ENCODE data around the gene SPATA21. TPM values are rescaled to one million over a fixed set of nuclear protein-coding genes. Genes with fewer than 3 reads are reported as not detected.

SPATA21 gene
- total RNA-seq, 1 experiment from 2014 or later: not detected

DNA sequence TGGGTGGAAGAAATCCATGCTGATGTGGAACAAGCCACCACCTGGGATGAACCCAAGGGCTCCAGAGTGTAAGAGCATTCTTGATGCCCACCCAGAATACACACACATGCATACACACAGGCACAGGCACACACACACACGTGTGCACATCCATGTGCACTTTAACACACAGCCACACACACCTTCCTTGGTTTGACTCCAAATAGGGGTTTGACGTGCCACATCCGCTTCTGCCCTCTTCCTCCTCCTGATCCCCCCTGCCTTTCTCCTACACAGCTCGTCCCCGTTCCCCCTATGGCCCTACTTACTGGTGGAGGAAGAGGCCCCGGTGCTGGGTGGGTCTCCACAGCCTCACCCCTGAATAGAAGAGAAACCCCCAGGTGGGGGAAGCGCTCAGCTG, 16.0 kb downstream of the SPATA21 start:
- DNase-seq (ENCODE audit: low read depth): no peak

GRCh38 chr1:16420424-16421118, 16.7 kb downstream of the SPATA21 start:
- no peak for DNase-seq (ENCODE audit: low read depth)

DNA sequence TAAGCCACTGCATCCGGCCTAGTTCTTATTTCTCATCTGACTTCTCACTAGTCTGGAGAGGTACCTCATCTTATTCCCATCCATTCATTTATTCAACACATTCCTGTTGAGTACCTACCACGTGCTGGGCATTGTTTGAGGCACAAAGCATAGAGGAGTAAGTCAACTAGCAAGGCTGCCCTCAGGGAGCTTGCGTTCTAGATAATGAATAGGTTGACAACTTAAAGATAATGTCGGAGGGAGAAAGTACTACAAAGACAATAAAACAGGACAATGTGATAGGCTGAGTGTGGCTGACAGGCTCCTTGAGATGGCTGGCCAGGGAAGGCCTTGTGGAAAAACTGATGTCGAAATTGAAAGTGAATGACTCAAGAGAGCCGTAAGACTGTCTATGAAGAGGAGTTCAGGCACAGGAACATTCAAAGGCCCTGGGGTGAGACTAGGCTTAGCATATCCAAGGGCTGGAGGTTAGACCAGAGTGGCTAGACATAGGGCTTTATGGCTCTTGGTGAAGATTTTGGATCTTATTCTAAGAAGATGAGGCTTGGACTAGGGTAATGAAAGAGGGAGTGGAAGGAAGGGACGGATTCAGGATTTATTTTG, 18.3 kb downstream of the SPATA21 start:
- DNase-seq (ENCODE audit: low read depth): no peak

- no peak for DNase-seq (ENCODE audit: low read depth)
Measured at GRCh38 chr1:16413191-16413590, 24.0 kb downstream of the SPATA21 start.

- DNase-seq (ENCODE audit: low read depth): no peak
Measured at GRCh38 chr1:16410803-16411202, 26.4 kb downstream of the SPATA21 start.

DNA sequence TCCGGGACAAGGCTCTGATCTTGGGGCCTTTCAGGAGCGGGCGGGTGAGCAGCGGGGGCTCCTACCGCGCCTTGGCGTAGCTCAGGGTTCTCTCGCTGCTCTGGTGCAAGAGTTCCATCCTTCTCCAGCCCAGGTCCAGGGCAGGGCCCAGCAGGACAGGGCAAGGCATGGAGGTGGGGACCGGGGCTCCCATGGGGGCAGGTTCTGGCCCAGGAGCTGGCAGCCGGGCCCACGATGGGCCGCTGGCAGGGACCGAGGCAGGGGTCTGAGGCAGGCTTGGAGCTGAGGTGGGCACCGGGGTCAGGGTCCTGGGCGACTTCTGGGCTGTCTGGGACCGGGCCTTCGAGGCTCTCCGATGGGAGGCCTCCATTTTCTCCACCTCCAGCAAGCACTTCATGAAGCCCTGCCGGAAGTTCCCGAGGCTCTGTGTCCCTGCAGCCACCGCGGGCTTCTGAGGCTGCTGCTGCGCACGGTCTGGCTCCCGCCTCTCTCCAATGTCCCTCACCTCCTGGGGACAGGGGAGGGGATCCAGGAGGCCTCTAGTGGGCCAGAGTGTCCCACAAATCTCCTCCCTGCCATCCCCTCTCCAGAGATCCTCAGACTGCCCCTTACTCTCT, 27.6 kb downstream of the SPATA21 start:
- no peak for DNase-seq (ENCODE audit: low read depth)

GRCh38 chr1:16406868-16407267, 30.4 kb downstream of the SPATA21 start:
- no peak for DNase-seq (ENCODE audit: low read depth)

DNA sequence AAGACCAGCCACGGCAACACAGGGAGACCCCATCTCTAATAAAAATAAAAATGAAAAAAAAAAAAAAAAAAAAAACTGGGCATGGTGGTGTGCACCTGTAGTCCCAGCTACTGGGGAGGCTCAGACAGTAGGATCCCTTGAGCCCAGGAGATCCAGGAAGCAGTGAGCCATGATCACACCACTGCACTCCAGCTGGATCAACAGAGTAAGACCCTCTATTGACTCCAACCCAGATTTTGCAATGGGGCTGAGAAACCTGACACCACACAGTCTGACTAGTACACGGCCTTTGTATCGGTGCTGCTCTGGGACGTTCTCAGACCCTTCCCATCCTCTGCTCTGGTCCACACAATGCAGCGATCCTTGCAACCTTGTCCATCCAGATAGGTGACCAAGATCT, 31.8 kb downstream of the SPATA21 start:
- no peak for DNase-seq (ENCODE audit: low read depth)

DNA sequence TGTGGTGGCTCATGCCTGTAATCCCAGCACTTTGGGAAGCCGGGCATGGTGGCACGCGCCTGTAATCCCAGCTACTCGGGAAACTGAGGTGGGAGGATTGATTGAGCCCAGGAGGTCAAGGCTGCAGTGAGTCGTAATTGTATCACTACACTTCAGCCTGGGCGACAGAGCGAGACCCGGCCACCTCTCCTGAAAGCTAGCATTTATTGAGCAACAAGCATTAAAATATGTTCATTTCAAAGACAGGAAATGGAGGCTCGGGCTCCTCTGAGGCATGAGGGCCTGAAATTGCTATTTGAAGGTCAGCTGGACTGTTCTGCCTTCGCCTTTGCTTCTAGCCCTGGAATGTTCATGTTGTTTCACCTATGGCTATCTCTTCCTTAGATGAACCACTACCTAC, 34.5 kb downstream of the SPATA21 start:
- DNase-seq (ENCODE audit: low read depth): no peak

GRCh38 chr1:16398371-16398953, 38.8 kb downstream of the SPATA21 start:
- DNase-seq (ENCODE audit: low read depth): no peak

DNA sequence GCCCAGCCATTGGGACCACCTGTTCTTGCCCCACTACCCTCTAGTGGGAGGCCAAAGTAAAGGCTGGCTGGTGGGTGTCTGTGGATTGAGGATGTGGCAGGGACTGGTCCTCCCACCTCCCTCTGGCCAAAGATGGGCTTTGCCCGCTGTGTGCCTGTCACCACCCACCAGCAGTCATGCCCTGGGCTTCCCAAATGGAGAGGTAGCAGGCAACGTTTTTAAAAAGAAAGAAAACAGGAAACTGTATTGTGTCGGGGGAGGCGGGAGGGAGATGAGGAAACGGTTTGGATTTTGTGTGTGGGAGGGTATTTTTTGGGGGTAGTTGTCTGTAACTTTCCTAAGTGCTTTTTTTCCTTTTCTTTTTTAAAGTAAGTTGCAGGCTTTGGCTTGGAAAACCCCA, 40.1 kb downstream of the SPATA21 start:
- DNase-seq (ENCODE audit: low read depth): no peak

GRCh38 chr1:16396591-16396990, 40.6 kb downstream of the SPATA21 start:
- peak; percentile 93 for DNase-seq (ENCODE audit: low read depth)

GRCh38 chr1:16394977-16395376, 42.2 kb downstream of the SPATA21 start:
- DNase-seq (ENCODE audit: low read depth): no peak

DNA sequence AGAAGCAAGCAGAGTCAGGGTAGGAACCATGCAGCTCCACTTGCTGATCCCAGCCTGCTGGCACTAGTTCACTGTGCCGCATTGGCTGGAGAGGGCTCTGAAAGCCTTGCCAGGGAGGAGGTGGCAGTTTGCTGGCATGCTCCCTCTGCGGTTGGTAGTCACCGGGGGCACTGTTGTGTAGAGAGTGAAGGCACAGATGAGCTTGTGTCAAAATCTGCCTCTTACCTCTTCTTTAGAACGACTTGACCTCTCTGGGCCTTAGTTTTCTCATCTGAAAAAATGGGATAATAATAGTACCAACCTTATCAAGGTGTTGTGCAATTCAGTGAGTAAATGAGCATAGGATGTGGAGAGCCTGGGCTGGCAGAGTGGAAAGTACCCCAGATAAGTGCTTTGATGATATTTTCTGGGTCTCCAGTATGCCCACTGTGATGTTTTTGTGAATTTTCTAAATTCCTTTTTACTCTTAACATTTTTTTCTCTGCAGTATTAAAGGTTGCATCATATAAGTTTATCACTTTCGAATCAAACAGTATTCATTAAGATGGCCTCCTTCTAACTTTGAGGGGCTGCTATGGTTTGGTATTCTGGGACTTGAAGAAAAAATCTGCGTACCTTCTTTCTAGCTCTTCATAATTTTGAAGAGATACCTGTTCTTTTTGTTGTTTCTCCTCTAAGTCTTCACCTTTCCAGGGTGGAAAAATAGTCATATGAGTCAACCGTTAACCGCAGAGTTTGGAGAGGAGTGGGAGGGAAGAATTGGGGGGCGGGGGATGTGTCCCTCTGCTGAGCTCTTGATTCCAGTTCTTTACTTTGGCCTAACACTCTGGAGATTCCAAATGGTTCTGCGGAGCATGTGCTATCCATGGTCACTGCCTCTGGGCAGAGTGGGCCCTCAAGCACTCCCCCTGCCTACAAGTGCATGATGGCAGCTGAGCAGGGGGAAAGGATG, 43.4 kb downstream of the SPATA21 start:
- no peak for DNase-seq (ENCODE audit: low read depth)

DNA sequence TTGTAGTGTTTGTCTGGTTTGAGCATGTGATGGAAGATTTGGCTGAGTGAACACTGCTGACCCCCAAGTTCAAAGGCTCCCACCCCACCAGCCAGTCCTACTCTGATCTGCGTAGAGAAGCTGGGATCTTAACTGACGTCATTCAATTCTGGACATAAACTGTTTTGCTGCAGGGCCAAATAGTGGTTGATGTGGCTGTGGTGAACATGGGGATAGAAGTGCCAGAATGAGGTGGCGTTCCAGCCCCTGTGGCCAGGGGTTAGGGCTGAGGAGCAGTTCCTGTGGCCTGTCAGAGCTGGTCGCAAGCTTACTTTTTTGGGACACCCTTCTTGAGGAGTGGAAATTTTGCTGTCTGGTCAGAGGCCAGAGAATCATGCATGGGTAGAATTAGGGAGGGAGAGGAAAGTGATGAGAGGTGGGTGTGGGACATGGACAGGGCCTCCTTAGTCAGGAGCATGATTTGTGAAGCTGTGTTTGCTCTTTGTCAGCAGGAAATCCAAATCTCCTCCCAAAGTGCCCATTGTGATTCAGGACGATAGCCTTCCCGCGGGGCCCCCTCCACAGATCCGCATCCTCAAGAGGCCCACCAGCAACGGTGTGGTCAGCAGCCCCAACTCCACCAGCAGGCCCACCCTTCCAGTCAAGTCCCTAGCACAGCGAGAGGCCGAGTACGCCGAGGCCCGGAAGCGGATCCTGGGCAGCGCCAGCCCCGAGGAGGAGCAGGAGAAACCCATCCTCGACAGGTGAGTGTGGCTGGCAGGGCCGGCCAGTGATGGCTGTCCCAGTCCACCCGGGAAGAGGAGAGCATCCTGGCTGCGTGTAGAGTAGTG, 44.3 kb downstream of the SPATA21 start:
- DNase-seq (ENCODE audit: low read depth): no peak

DNA sequence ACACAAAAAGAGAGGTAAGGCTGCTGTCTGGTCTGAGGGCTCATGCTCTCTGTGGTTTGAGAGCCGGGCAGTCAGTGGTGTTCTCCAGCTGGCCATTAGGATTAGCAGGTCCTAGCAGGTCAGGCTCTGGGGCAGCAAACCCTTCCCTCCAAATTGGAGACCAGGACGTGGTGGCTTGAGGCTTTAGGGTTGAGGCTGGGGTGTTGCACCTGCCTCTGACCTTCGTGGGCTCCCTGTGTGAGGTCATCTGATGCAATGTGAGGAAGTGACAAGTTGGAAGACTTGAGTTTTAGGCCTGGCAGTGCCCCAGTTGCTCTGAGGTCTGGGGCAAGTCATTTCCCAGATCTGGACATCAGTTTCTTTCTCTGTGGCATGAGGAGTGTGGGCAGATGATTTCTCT, 45.8 kb downstream of the SPATA21 start:
- peak; percentile 71 for DNase-seq (ENCODE audit: low read depth)

DNA sequence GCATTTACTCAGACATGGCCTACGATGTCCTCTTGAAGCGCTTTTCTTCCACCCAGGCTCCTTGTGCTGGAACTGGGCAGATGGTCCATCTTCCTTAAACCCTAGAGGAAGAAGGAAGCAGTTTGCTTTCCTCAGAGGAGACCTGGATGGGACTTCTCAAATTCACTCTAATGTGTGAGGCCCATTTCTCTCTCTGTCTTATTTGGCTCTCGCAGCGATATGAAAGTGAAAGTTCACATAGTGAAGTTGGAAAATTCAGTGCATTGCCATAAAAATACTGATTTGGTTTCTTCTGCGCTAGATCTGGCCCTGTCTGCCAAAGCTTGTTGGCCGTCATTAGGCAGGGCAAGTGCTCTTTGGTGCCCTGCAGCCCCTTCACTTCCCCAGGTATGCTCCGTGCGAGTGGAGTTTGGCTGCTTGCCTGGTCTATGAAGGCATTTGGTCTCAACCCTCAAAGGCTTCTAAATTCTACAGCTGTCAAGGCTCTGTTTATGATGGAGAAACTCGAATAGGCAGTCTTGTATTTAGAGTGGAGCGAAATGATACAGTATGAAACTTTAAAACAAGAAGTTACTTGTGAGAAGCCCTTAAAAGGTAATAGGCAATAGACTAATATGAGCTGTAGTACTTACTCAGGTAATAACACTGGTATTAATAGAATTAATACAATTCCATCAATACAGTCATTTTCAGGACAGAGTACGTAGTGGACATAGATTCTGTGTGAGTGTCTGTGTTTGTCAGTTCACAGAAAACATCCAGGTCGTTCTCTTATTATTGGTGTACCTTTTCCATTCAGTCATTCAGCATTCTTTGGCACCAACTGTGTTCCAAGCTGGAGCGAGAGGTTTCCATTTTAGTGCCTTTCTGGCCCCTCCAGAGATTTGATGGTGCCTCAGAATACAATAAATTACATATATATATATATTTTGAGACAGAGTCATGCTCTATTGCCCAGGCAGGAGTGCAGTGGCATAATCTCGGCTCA, 49.7 kb downstream of the SPATA21 start:
- no peak for DNase-seq (ENCODE audit: low read depth)

DNA sequence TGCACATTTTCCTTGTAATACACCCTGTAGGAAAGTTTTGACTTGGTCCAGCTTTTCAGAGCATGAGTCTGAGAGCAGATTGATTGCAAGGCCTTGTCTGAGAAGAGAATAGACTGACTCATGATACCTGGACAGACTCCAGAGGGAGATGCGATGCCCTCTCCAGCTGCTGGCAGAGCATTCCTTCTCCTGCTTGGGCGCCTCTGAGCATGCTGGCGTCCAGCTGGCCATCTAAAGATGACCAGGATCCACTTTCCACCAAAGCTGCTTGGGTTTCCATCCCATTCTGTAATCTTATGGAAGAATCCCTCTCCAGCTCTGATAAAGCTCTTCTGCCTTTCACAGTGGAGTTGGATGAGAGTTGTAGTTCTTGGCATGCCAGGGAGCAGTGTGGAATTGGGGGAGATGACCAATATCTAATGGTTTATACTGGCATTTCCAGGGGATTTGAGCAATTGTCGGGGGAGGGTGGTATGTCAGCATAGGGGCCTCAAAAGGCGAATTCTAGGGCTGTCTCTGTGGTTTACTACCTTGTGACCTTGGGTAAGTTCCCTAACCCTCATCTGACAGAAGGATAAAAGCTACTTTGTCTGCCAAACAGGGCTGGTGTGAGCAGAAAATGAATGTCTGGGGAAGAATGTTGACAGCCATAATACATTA, 50.6 kb downstream of the SPATA21 start:
- peak; percentile 94 for DNase-seq (ENCODE audit: low read depth)

All from LHCN-M2 (cell line).